Measurements from ENCODE around the gene SKOR1. TPM values are rescaled to one million over a fixed set of nuclear protein-coding genes. Genes with fewer than 3 reads are reported as not detected.

SKOR1 gene
- total RNA-seq, 1 donor from 2014 or later, result 0.22 TPM

DNA sequence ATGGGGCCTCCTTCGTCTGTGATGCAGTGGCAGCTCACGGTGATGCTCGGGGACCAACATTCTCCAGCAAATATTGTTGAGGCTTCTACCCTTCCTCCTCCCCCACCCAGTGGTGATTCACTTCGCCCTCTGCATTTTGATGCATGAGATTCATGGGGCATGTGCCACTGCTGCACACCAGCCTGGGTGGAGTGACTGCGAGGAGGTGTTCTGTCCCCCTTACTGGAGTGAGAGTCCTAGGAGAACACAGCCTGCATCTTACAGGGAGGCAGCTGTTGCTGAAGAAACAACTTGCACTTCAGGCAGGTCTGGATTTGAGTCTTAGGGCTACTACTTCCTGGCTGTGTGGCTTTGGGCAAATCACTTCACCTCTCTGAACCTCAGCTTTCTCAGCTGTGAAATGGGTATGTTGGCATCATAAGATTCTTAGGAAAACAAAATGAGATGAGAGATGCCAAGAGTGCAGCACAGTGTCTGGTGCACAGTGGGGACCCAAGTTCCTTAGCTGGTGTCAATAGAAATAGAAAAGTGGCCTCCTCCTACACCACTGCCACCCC, 10.2 kb upstream of the SKOR1 start:
- Histone ChIP-seq H3K36me3 (peaks cover 13% of the 10 kb centered on the region), H3K27ac (replicated peaks) (no peak overlapping the region), H3K27me3 (ENCODE audit: low read depth) (peaks cover 60% of the 10 kb centered on the region), H3K4me3 (no peak overlapping the region), H3K4me1 (peaks cover 2% of the 10 kb centered on the region), H3K9me3 (replicated peaks) (peaks cover 24% of the 10 kb centered on the region)
- no peak for DNase-seq
- TF ChIP-seq, protein P1, sequence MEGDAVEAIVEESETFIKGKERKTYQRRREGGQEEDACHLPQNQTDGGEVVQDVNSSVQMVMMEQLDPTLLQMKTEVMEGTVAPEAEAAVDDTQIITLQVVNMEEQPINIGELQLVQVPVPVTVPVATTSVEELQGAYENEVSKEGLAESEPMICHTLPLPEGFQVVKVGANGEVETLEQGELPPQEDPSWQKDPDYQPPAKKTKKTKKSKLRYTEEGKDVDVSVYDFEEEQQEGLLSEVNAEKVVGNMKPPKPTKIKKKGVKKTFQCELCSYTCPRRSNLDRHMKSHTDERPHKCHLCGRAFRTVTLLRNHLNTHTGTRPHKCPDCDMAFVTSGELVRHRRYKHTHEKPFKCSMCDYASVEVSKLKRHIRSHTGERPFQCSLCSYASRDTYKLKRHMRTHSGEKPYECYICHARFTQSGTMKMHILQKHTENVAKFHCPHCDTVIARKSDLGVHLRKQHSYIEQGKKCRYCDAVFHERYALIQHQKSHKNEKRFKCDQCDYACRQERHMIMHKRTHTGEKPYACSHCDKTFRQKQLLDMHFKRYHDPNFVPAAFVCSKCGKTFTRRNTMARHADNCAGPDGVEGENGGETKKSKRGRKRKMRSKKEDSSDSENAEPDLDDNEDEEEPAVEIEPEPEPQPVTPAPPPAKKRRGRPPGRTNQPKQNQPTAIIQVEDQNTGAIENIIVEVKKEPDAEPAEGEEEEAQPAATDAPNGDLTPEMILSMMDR (IDR thresholded peaks at IDR 0.05; ENCODE audit: borderline replicate concordance), result no peak
- intact Hi-C loops (cut with micrococcal nuclease), result no loop called here

GRCh38 chr15:67816668-67817067, 8.6 kb upstream of the SKOR1 start:
- no peak for DNase-seq
- intact Hi-C loops (cut with micrococcal nuclease), result no loop called here
- TF ChIP-seq, protein P1 (IDR thresholded peaks at IDR 0.05; ENCODE audit: borderline replicate concordance), result no peak
- no peak overlapping the region for H3K4me3 ChIP-seq
- H3K27ac ChIP-seq (replicated peaks), result no peak overlapping the region
- peaks cover 24% of the 10 kb centered on the region for H3K9me3 ChIP-seq (replicated peaks)
- H3K36me3 ChIP-seq, result peaks cover 13% of the 10 kb centered on the region
- H3K4me1 ChIP-seq, result peaks cover 17% of the 10 kb centered on the region
- peaks cover 76% of the 10 kb centered on the region for H3K27me3 ChIP-seq (ENCODE audit: low read depth)

DNA sequence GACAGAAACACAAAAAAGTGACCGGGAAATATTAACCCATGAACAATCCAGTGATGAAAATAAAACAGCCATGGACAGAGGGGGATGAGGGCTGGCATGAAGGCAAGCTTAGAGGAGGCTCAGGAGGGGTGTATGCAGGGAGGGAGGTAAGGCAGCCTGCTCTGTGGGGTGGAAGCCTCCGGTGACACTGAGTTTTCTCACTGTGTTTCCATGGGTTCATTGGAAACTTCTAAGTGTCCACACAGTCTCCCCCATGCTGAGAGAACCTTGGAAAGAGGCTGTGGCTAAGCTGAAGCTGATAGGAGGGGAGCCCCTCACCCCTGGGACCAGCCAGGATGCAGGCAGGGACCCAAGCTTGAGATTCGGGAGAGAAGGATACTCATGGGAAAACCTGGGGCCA, 6.8 kb upstream of the SKOR1 start:
- no peak for DNase-seq
- peaks cover 13% of the 10 kb centered on the region for H3K36me3 ChIP-seq
- no peak overlapping the region for H3K27ac ChIP-seq (replicated peaks)
- H3K9me3 ChIP-seq (replicated peaks), result peaks cover 24% of the 10 kb centered on the region
- no peak overlapping the region for H3K4me3 ChIP-seq
- H3K27me3 ChIP-seq (ENCODE audit: low read depth), result peaks cover 89% of the 10 kb centered on the region
- TF ChIP-seq, protein P1 (IDR thresholded peaks at IDR 0.05; ENCODE audit: borderline replicate concordance), result no peak
- intact Hi-C loops (cut with micrococcal nuclease), result no loop called here
- H3K4me1 ChIP-seq, result peaks cover 33% of the 10 kb centered on the region

- H3K4me1 ChIP-seq, result peaks cover 37% of the 10 kb centered on the region
- TF ChIP-seq, protein P1 (IDR thresholded peaks at IDR 0.05; ENCODE audit: borderline replicate concordance), result no peak
- peaks cover 24% of the 10 kb centered on the region for H3K9me3 ChIP-seq (replicated peaks)
- no peak for DNase-seq
- no peak overlapping the region for H3K27ac ChIP-seq (replicated peaks)
- no peak overlapping the region for H3K4me3 ChIP-seq
- intact Hi-C loops (cut with micrococcal nuclease), result no loop called here
- H3K36me3 ChIP-seq, result peaks cover 13% of the 10 kb centered on the region
- H3K27me3 ChIP-seq (ENCODE audit: low read depth), result peaks cover 100% of the 10 kb centered on the region
Measured at GRCh38 chr15:67819636-67820035, 5.7 kb upstream of the SKOR1 start.

DNA sequence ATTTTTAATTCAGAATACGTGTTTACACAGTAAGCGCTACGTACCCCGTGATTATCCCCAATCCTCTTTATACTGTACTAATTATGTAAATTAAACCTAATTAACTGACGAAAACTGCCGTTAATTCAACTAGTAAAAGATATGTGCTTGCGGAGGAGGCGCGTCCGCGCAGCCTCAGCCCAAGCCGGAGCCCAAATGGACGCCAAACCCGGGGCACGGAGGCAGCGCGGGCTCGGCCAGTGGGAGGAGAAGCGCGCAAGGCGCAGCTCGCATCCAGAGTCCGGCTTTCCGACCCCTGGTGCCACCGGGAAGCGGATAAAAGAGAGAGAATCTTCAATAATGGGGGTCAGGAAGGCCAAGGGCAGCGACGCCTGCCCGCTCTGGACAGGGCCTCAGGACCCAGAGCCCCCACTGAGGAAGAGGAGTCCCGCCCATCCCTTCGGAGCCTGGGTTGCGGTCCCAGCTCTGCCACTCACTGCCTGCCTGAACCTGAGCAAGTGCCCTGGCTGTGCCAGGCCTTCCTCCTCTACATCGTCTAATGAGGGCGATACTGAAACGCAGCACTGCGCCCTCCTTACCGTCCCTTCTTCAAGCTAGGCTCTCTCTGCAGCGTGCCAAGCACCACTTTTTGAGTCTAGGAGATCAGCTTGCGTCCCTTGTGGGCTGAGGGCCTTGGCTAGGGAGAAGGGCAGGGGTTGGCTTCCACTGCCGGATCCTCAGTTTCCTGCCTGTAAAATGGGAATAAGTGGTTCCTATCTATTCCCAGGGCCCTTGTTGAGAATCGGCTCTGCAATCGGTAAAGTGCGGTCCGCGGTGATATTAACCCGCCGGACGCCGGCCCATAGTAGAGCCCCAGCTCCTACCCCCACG, 5.0 kb upstream of the SKOR1 start:
- intact Hi-C loops (cut with micrococcal nuclease), result no loop called here
- Histone ChIP-seq H3K36me3 (peaks cover 9% of the 10 kb centered on the region), H3K27ac (replicated peaks) (no peak overlapping the region), H3K27me3 (ENCODE audit: low read depth) (peaks cover 100% of the 10 kb centered on the region), H3K4me3 (no peak overlapping the region), H3K4me1 (peaks cover 44% of the 10 kb centered on the region), H3K9me3 (replicated peaks) (peaks cover 16% of the 10 kb centered on the region)
- DNase-seq, result no peak
- TF ChIP-seq, protein P1 (IDR thresholded peaks at IDR 0.05; ENCODE audit: borderline replicate concordance), result no peak

Measured in left ventricle myocardium inferior (tissue), 1 donor.